AG10803 (cell line): Measurements from ENCODE around the gene TEX55.

ENCODE experiments used
- DNase-seq: peaks from one replicate; pipeline ENCODE4 v3.0.0; 2010; ENCODE audit warnings: low read depth
- H3K4me3 ChIP-seq: 2 replicates; pipeline ENCODE4 v1.5.1; 2011; ENCODE audit warnings: mild to moderate bottlenecking, low read length, control low read depth
- TF ChIP-seq, protein P1 (sequence below): conservative IDR thresholded peaks from 2 replicates; pipeline ENCODE4 v1.5.1; 2011; ENCODE audit warnings: mild to moderate bottlenecking, low read length, control low read depth, inconsistent platforms

TEX55 gene

DNA sequence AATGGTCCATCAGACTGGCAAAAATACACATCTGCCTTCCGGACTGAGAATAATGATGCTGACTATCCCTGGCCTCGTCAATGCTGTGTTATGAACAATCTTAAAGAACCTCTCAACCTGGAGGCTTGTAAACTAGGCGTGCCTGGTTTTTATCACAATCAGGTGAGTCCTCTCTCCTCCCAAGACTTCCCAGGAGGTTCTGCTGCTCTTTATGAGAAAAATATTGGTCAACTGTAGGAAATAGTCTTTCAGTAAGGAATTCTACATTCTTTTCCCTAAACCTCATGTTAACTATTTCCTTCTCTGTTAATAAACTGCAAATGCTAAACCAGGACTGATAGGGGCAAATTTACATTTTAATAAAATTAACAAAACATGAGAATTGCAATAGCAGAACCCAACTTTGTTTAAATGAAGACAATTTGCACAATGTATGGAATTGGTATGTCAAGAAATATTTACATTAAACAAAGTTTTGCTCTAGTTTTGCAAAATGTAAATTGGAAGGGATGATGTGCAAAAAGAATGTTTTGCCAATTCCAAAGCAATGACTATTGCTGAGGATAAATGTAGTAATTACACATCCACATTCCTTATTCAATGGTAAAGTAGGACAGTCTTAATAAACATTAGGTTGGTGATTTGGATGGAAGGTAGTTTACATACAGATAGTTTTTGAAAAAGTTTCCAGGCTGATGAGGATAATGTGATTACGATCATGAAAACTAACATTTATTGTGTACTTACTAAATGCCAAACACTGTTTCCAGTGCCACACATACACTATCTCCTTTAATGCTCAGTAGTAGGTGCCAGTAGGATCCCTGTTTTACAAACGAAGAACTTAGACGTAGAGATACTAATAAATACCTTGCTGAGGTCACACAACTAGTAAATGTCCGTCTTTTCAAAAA, 48.5 kb downstream of the TEX55 start:
- H3K4me3 ChIP-seq, result no peak overlapping the region

DNA sequence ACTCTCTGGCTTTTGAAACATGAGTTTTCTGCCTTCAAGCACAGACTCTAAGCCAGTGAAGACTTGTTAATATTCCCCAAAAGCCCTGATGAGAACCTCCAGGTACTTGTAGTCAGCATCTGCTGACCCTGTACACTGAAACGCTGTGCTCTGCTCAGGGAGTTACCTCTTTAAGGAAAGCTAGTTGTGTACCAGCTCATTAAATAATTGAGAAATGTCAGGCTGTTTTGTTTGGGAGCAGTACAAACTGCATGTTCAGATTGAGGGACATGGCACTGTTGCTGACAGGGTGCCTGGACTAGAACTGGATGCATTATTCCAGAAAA, 49.1 kb downstream of the TEX55 start:
- TF ChIP-seq, protein P1, sequence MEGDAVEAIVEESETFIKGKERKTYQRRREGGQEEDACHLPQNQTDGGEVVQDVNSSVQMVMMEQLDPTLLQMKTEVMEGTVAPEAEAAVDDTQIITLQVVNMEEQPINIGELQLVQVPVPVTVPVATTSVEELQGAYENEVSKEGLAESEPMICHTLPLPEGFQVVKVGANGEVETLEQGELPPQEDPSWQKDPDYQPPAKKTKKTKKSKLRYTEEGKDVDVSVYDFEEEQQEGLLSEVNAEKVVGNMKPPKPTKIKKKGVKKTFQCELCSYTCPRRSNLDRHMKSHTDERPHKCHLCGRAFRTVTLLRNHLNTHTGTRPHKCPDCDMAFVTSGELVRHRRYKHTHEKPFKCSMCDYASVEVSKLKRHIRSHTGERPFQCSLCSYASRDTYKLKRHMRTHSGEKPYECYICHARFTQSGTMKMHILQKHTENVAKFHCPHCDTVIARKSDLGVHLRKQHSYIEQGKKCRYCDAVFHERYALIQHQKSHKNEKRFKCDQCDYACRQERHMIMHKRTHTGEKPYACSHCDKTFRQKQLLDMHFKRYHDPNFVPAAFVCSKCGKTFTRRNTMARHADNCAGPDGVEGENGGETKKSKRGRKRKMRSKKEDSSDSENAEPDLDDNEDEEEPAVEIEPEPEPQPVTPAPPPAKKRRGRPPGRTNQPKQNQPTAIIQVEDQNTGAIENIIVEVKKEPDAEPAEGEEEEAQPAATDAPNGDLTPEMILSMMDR, result no peak
- no peak for DNase-seq
- H3K4me3 ChIP-seq, result no peak overlapping the region

More for the DNA sequence above, 48.5 kb downstream of the TEX55 start:
- DNase-seq, result peak; percentile 43
- TF ChIP-seq, protein P1, result no peak

DNA sequence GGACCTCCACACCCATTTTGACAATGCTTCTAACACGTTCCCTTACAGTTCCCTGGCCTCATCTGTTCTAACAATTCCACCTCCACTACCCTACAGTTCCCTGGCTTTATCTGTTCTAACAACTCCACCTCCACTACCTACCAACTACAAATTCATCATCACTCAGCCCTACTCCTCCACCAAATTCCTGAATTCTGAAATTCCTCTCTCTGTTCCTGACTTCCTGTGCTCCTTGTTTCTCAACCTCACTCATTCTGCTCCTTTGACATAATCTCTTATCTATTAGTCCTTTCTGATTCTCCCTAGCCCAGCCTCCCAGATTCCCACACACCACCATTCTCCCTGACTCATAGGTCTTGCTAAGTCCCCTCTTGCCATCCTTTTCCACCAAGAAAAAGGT, 49.9 kb downstream of the TEX55 start:
- TF ChIP-seq, protein P1, result no peak
- no peak for DNase-seq
- no peak overlapping the region for H3K4me3 ChIP-seq
